Measurements from ENCODE around the gene NOD2.

Gene NOD2

DNA sequence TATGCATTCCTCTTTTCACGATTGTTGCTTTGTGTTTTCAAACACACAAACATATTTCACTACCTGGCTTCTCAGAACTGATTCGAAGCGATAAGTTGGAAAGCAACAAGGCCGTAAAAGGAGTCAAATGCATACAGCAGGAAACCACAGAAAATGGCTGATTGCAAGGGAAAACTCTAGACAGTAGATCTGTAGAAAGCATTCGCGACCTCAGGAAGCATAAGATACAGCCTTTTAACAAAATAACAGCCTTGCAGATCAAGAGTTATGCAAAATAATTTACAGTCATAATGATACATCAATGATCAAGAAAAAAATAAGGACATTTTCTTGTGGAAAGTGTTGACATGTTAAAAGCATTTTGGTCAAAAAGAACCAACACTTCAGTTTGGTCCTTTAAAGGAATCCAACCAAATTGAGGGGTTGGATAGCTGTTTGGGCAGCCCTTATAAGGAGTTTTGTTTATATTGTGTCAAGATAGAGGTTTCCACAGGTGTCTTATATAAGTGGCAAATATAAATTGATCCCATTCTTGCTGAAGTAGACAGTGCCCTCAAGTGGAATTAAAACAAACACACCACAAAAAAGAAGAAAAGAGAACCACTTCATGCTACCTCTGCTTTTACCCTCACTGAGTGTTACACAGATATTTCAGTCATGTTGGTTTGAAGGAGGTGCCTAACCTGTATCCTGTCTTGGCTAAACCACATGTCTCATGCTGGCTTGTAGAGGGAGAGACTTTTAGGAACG lies 54.0 kb downstream of the NOD2 start:
- TF ChIP-seq CTCF (IDR thresholded peaks at IDR 0.05; ENCODE audit: low read depth, low read length) = peak; percentile 14
- DNase-seq (ENCODE audit: low read depth, low spot score) = no peak
- in situ Hi-C loops (cut with HindIII; ENCODE audit: low sequenced_read_pairs) = no loop called here

DNA sequence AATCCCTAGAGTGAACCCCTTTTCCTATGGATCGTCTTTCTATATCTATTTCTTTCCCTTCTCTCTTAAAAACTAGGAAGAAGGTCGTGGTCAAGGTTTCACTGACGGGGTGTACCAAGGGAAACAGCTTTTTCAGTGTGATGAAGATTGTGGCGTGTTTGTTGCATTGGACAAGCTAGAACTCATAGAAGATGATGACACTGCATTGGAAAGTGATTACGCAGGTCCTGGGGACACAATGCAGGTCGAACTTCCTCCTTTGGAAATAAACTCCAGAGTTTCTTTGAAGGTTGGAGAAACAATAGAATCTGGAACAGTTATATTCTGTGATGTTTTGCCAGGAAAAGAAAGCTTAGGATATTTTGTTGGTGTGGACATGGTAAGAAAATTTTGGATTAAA lies 58.1 kb downstream of the NOD2 start:
- H3K4me3 ChIP-seq (ENCODE audit: low read depth, low read length) = no peak overlapping the region
- no peak for DNase-seq (ENCODE audit: low read depth, low spot score)
- no peak for TF ChIP-seq CTCF (IDR thresholded peaks at IDR 0.05; ENCODE audit: low read depth, low read length)
- in situ Hi-C loops (cut with HindIII; ENCODE audit: low sequenced_read_pairs) = no loop called here

More for the DNA sequence above, 54.0 kb downstream of the NOD2 start:
- no peak overlapping the region for H3K4me3 ChIP-seq (ENCODE audit: low read depth, low read length)

GRCh38 chr16:50752471-50753235 lies 59.2 kb downstream of the NOD2 start:
- no peak for DNase-seq (ENCODE audit: low read depth, low spot score)
- no peak for TF ChIP-seq CTCF (IDR thresholded peaks at IDR 0.05; ENCODE audit: low read depth, low read length)
- no peak overlapping the region for H3K4me3 ChIP-seq (ENCODE audit: low read depth, low read length)
- in situ Hi-C loops (cut with HindIII; ENCODE audit: low sequenced_read_pairs) = no loop called here

- DNase-seq (ENCODE audit: low read depth, low spot score) = no peak
- H3K4me3 ChIP-seq (ENCODE audit: low read depth, low read length) = no peak overlapping the region
- TF ChIP-seq CTCF (IDR thresholded peaks at IDR 0.05; ENCODE audit: low read depth, low read length) = no peak
- in situ Hi-C loops (cut with HindIII; ENCODE audit: low sequenced_read_pairs) = no loop called here
Observed at GRCh38 chr16:50756473-50756872, 63.1 kb downstream of the NOD2 start.

GRCh38 chr16:50761267-50761666 lies 67.9 kb downstream of the NOD2 start:
- H3K4me3 ChIP-seq (ENCODE audit: low read depth, low read length) = no peak overlapping the region
- TF ChIP-seq CTCF (IDR thresholded peaks at IDR 0.05; ENCODE audit: low read depth, low read length) = no peak
- in situ Hi-C loops (cut with HindIII; ENCODE audit: low sequenced_read_pairs) = no loop called here
- DNase-seq (ENCODE audit: low read depth, low spot score) = no peak

DNA sequence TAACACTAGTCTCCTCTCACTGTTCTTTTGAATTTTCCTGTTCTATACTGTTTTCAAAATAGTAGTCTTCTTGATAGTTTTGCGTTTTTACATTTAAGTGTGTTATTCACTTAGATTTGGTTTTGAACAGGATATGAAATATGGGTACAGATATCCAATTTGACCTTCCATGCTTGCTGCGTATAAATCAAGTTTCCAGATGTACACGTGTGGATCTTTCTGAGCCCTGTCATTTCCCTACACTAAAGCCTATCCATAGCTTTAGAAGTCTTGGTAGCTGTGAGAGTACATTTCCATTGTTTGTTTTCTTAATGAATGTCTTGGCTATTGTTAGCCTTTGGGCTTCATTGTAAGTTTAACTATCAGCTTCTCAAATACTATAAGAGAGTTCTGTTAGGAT lies 68.8 kb downstream of the NOD2 start:
- no peak for DNase-seq (ENCODE audit: low read depth, low spot score)
- no peak overlapping the region for H3K4me3 ChIP-seq (ENCODE audit: low read depth, low read length)
- in situ Hi-C loops (cut with HindIII; ENCODE audit: low sequenced_read_pairs) = no loop called here
- TF ChIP-seq CTCF (IDR thresholded peaks at IDR 0.05; ENCODE audit: low read depth, low read length) = no peak
